ENCODE results near the gene CENPI.

DNA sequence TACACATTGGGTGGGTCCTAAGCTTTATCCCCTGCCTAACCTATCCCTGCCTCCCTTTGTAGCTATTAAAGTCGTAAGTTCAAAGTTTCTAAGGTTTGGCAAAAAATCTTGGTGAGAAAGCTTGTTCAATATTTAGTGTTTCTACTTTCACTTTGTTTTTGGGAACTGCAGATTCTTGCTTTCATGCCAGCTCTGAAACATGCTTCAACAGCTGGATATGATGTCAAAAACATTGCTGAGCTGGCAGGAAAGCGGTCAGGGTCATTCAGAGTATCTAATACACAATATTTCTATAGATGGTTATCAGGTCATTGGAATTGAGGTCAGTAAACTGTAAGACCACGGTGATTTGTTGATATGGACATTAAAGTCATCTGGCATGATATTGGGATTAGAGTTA lies 19.7 kb downstream of the CENPI start:
- TF ChIP-seq, protein P1, sequence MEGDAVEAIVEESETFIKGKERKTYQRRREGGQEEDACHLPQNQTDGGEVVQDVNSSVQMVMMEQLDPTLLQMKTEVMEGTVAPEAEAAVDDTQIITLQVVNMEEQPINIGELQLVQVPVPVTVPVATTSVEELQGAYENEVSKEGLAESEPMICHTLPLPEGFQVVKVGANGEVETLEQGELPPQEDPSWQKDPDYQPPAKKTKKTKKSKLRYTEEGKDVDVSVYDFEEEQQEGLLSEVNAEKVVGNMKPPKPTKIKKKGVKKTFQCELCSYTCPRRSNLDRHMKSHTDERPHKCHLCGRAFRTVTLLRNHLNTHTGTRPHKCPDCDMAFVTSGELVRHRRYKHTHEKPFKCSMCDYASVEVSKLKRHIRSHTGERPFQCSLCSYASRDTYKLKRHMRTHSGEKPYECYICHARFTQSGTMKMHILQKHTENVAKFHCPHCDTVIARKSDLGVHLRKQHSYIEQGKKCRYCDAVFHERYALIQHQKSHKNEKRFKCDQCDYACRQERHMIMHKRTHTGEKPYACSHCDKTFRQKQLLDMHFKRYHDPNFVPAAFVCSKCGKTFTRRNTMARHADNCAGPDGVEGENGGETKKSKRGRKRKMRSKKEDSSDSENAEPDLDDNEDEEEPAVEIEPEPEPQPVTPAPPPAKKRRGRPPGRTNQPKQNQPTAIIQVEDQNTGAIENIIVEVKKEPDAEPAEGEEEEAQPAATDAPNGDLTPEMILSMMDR (IDR thresholded peaks at IDR 0.05) = no peak
- no peak for TF ChIP-seq POLR2AphosphoS5 (IDR thresholded peaks at IDR 0.05; ENCODE audit: low read depth, low read length)
- no peak for TF ChIP-seq TCF7L2 (IDR thresholded peaks at IDR 0.05; ENCODE audit: low read depth, low read length)
- TF ChIP-seq, protein P2, sequence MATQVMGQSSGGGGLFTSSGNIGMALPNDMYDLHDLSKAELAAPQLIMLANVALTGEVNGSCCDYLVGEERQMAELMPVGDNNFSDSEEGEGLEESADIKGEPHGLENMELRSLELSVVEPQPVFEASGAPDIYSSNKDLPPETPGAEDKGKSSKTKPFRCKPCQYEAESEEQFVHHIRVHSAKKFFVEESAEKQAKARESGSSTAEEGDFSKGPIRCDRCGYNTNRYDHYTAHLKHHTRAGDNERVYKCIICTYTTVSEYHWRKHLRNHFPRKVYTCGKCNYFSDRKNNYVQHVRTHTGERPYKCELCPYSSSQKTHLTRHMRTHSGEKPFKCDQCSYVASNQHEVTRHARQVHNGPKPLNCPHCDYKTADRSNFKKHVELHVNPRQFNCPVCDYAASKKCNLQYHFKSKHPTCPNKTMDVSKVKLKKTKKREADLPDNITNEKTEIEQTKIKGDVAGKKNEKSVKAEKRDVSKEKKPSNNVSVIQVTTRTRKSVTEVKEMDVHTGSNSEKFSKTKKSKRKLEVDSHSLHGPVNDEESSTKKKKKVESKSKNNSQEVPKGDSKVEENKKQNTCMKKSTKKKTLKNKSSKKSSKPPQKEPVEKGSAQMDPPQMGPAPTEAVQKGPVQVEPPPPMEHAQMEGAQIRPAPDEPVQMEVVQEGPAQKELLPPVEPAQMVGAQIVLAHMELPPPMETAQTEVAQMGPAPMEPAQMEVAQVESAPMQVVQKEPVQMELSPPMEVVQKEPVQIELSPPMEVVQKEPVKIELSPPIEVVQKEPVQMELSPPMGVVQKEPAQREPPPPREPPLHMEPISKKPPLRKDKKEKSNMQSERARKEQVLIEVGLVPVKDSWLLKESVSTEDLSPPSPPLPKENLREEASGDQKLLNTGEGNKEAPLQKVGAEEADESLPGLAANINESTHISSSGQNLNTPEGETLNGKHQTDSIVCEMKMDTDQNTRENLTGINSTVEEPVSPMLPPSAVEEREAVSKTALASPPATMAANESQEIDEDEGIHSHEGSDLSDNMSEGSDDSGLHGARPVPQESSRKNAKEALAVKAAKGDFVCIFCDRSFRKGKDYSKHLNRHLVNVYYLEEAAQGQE (IDR thresholded peaks at IDR 0.05; ENCODE audit: insufficient read depth in 1 of 2, low read depth in 2 of 2, low read length in 1 of 2) = no peak
